ENCODE data around the gene TNRC18.

The TNRC18 gene

DNA sequence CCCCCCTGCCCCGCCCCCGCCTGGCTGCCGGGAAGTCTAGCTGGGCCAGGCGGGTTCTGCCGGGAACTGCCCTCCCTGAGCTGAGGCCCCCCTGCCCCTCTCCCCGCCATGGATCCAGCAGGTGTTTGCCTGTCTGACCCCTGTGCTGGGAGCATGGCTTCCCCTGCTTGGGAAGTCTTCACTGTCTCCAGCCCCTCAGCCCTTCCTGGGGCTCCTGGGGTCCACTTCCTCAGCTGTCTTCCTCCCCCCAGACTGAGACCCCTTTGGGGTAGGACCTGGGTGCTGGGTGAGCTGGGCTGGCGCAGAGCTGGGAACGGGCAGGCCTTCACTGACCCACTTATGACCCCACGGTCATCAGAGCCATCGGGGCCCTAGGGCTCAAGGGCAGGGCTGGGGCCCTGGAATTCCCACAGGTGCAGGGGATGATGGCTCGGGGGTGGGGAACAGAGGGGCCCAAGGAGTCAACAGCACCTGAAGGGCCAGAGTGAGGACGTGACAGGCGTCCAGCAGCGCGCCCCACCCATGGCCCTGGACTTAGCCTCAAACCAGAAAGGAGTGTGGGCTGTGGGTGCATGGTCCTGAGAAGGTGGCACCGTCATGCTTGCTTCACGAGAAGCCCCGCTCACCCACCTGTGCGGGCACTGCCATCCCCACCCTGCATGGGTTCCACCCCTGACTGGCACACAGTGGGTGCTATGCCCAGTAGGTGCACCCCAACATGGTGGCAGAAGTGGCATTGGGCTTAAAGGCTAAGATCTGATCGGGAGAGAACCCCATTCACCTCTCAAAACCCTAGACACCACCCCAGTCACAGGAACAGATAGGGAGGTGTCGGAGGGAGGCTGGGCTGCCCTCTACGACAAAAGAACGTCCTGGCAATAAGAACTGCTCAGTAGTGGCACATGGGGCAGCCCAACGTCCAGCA is 16.2 kb upstream of the TNRC18 start:
- no peak overlapping the region for H3K4me3 ChIP-seq (ENCODE audit: low read depth, low read length)
- TF ChIP-seq, protein P1, sequence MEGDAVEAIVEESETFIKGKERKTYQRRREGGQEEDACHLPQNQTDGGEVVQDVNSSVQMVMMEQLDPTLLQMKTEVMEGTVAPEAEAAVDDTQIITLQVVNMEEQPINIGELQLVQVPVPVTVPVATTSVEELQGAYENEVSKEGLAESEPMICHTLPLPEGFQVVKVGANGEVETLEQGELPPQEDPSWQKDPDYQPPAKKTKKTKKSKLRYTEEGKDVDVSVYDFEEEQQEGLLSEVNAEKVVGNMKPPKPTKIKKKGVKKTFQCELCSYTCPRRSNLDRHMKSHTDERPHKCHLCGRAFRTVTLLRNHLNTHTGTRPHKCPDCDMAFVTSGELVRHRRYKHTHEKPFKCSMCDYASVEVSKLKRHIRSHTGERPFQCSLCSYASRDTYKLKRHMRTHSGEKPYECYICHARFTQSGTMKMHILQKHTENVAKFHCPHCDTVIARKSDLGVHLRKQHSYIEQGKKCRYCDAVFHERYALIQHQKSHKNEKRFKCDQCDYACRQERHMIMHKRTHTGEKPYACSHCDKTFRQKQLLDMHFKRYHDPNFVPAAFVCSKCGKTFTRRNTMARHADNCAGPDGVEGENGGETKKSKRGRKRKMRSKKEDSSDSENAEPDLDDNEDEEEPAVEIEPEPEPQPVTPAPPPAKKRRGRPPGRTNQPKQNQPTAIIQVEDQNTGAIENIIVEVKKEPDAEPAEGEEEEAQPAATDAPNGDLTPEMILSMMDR (conservative IDR thresholded peaks at IDR 0.05; ENCODE audit: low read depth, low read length) = no peak
- no peak for DNase-seq (ENCODE audit: low read depth)

DNA sequence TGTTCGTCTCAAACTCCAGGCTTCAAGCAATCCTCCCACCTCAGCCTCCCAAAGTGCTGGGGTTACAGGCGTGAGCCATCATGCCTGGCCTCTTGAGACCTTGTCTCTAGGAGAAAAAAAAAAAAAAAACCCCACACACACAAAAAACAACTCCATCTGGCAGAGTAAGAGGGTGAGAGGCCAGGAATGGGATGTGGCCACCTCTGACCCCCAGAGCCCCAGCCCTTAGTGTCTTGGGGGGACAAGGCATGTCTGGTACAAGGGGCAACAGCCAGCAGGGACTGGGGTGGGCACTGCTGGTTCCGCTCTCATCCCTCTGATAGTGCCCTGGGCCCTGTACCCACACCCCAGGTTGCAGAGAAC is 15.6 kb upstream of the TNRC18 start:
- no peak for DNase-seq (ENCODE audit: low read depth)
- TF ChIP-seq, protein P1 (conservative IDR thresholded peaks at IDR 0.05; ENCODE audit: low read depth, low read length) = no peak
- H3K4me3 ChIP-seq (ENCODE audit: low read depth, low read length) = no peak overlapping the region

DNA sequence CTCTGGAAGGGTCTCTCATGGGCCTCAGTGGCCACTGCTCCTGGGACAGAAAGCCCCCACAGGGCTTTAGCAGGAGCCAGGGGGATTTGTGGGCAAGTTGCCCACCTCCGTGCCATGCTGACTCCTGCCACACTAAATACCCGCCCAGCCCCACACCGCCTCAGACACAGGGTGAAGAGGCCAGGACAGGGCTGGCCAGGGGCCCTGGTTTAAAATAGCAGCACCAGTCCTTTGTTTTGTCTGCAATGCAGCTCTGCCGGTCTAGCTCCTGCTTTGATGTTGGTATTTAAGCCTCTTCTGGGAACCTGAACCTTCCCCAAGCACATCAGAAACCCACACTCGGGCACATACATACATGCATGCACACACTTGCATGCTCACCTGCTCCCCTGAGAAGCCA is 14.4 kb upstream of the TNRC18 start:
- TF ChIP-seq, protein P1 (conservative IDR thresholded peaks at IDR 0.05; ENCODE audit: low read depth, low read length) = no peak
- DNase-seq (ENCODE audit: low read depth) = no peak
- no peak overlapping the region for H3K4me3 ChIP-seq (ENCODE audit: low read depth, low read length)

DNA sequence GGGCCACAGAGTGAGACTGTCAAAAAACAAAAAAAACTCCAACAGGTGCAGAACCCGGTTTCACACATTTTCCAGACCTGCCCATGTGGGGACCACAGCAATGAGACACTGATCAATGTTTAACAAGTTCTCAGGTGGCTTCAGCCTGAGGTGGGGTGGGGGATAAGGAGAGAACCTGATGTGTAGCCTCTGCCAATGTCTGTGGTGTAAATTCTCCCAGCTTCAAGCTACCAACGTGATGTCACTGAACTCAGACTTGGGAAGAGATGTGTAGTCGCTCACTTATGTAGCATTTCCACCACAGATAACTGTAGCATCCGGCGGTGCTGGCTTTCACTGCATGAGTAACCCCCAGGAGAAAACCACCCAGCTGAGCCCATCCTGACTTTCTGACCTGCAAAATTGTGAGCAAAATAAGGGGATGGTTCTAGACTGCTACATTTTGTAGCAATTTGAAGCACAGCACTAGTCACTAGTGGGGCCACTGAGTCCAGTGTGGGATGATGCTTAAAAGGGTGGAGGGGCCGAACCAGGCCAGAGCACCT is 13.8 kb upstream of the TNRC18 start:
- no peak for DNase-seq (ENCODE audit: low read depth)
- no peak overlapping the region for H3K4me3 ChIP-seq (ENCODE audit: low read depth, low read length)
- TF ChIP-seq, protein P1 (conservative IDR thresholded peaks at IDR 0.05; ENCODE audit: low read depth, low read length) = no peak

DNA sequence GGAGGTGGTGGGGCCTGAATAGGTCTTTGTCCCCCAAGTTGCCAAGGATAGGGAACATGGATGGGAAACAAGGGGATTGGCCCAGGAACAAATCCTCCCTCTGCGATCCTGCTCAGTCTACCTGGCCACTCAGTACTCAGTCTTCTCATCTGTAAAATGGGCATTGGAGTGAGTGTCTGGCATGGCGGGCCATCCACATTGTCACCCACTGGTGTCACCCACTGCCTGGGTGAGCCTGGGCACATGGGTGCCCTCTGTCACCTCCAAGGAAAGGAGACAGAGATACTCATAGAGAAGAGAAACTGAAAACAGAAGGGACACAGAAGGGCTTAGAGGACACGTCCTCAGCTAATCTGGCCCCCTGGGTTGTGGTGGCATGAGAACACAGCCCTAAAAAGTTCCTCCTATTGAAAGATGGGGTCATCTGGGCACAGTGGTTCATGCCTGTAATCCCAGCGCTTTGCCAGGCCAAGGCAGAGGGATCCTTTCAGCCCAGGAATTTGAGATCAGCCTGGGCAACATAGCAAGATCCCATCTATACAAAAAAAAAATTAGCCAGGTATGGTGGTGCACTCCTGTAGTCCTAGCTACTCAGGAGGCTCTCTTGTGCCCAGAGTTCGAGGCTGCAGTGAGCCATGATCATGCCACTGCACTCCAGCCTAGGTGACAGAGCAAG is 12.5 kb upstream of the TNRC18 start:
- TF ChIP-seq, protein P1 (conservative IDR thresholded peaks at IDR 0.05; ENCODE audit: low read depth, low read length) = no peak
- no peak overlapping the region for H3K4me3 ChIP-seq (ENCODE audit: low read depth, low read length)
- no peak for DNase-seq (ENCODE audit: low read depth)

DNA sequence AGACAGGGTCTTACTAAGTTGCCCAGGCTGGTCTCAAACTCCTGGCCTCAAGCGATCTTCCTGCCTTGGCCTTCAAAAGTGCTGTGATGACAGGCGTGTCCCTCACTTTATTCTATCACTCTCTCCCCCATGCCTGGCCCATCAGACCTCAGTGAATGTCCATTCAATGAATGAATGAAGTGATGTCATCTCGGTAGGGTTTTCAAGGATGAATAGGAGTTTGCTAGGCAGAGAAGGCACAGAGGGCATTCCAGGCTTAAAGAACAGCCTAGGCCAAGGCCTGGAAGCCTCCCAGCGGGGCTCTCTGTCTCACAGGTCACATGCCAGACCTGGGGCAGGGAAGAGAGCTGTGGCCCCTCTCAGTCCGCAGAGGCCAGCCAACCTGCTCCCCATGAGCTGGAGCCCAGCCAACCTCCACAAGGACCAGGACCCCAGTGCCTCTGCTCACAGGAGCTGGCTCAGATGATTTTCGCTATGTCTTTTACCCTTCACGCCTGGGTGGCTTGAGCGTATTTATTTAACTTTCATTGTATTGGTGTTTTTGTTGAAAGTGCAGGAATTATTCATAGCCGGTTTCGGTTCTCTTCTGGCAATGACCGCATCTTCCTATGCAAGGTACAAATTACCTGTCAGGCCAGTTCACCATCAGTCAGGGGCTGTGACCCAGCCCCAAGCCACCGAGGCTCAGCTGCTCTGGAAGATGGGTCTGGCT is 11.8 kb upstream of the TNRC18 start:
- TF ChIP-seq, protein P1 (conservative IDR thresholded peaks at IDR 0.05; ENCODE audit: low read depth, low read length) = no peak
- DNase-seq (ENCODE audit: low read depth) = no peak
- no peak overlapping the region for H3K4me3 ChIP-seq (ENCODE audit: low read depth, low read length)
